Breast epithelium (tissue), 4 donors: ENCODE measurements around the gene OSTC. TPM values are rescaled to one million over a fixed set of nuclear protein-coding genes. Genes with fewer than 3 reads are reported as not detected.

Experiments
- DNase-seq, 2 donors: peaks; one replicate each; pipeline ENCODE4 v3.0.0-alpha.2; 2019; ENCODE audit warnings: low spot score in 2 of 2
- H3K27ac ChIP-seq, 2 donors: fragments of 200-600 bp; sonication (generic) in 1 of 2; one replicate each; pipeline ENCODE4 v1.5.1; 2016 to 2019; ENCODE audit warnings: mild to moderate bottlenecking in 1 of 2
- H3K27me3 ChIP-seq, 2 donors: fragments of 200-600 bp; sonication (generic) in 1 of 2; one replicate each; pipeline versions ENCODE4 v1.5.1 to v1.6.0; 2017 to 2019; ENCODE audit warnings: control low read depth in 1 of 2, mild to moderate bottlenecking in 1 of 2
- H3K36me3 ChIP-seq: fragments of 200-600 bp; one replicate; pipeline ENCODE4 v1.5.1; 2019
- H3K4me1 ChIP-seq, 2 donors: fragments of 200-600 bp; sonication (generic); one replicate each; pipeline ENCODE4 v1.5.1; 2016 to 2019; ENCODE audit warnings: control low read depth in 1 of 2
- H3K4me3 ChIP-seq, 3 donors: fragments of 200-600 bp; sonication (generic); 1 replicate in 2 of 3; 2 replicates in 1 of 3; pipeline ENCODE4 v1.5.1; 2016 to 2019; ENCODE audit warnings: mild to moderate bottlenecking in 3 of 3, moderate library complexity in 2 of 3
- H3K9me3 ChIP-seq, 2 donors: fragments of 200-600 bp; sonication (generic) in 1 of 2; one replicate each; pipeline ENCODE4 v1.5.1; 2016 to 2019; ENCODE audit warnings: control low read depth in 1 of 2
- POLR2A ChIP-seq: fragments of 450-650 bp; IDR thresholded peaks from one replicate; pipeline ENCODE4 v1.6.1; 2016; ENCODE audit warnings: antibody characterized with exemption, mild to moderate bottlenecking, moderate library complexity
- POLR2AphosphoS5 ChIP-seq, 3 donors: sonication (generic); formaldehyde crosslinking; IDR thresholded peaks; one replicate each; pipeline ENCODE4 v1.6.1; 2017; ENCODE audit warnings: antibody characterized with exemption in 3 of 3
- intact Hi-C: fragments of 100-400 bp; cut with DNase I; formaldehyde crosslinking; loops from one replicate; pipeline ENCODE4 v1.15.1; 2023; ENCODE audit warnings: low total_unique reads
- total RNA-seq, 3 donors: library from RNA; depleted of rRNA; stranded (reverse); fragments of >200 nt; gene quantifications; one replicate each; pipeline ENCODE4 v1.1.0, GENCODE V29; 2016
- TF ChIP-seq, protein P1 (sequence below), 3 donors: fragments of 450-650 bp; IDR thresholded peaks; one replicate each; pipeline ENCODE4 v1.5.1; 2016 to 2017; ENCODE audit warnings: antibody characterized with exemption in 3 of 3, mild to moderate bottlenecking in 3 of 3, moderate library complexity in 3 of 3

The OSTC gene
- total RNA-seq, 3 donors from 2014 or later = 53.4 to 84.6 (median 63.1) TPM

DNA sequence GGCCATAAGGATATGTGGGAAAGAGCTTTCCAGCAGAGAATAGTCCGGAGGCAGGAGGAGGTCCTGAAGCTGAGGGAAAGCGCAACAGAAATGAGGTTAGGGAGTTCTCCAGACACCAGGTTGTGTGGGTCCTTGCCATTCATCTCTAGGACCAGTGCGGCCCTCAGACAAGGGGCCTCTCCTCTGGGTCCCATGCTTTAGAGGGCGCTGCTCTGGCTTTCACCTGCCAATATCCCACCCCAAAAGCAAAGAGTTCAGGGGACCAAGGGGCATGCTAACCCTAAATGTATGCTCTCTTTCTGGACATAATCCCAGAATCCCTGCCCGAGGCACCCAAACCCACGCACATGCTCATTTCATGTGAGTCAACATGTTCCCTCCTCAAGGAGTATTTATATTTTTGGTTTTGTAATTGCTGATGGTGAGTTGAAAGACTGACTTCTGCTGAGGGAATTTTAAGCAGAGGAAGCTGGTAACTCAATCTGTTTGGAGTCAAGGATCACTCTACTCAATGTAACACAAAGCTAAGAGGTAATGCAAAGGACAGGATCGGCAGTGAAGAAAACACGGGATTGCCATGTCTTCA, 15.2 kb upstream of the OSTC start:
- intact Hi-C loops = no loop called here
- Histone ChIP-seq H3K27me3 (no peaks in the 10 kb centered on the region), H3K4me3 (no peak overlapping the region), H3K9me3 (no peaks in the 10 kb centered on the region), H3K4me1 (no peaks in the 10 kb centered on the region), H3K27ac (no peak overlapping the region), H3K36me3 (no peaks in the 10 kb centered on the region)
- DNase-seq = no peak
- no peak for TF ChIP-seq POLR2AphosphoS5 (IDR thresholded peaks at IDR 0.05)
- no peak for TF ChIP-seq POLR2A
- TF ChIP-seq, protein P1, sequence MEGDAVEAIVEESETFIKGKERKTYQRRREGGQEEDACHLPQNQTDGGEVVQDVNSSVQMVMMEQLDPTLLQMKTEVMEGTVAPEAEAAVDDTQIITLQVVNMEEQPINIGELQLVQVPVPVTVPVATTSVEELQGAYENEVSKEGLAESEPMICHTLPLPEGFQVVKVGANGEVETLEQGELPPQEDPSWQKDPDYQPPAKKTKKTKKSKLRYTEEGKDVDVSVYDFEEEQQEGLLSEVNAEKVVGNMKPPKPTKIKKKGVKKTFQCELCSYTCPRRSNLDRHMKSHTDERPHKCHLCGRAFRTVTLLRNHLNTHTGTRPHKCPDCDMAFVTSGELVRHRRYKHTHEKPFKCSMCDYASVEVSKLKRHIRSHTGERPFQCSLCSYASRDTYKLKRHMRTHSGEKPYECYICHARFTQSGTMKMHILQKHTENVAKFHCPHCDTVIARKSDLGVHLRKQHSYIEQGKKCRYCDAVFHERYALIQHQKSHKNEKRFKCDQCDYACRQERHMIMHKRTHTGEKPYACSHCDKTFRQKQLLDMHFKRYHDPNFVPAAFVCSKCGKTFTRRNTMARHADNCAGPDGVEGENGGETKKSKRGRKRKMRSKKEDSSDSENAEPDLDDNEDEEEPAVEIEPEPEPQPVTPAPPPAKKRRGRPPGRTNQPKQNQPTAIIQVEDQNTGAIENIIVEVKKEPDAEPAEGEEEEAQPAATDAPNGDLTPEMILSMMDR (IDR thresholded peaks at IDR 0.05) = no peak

DNA sequence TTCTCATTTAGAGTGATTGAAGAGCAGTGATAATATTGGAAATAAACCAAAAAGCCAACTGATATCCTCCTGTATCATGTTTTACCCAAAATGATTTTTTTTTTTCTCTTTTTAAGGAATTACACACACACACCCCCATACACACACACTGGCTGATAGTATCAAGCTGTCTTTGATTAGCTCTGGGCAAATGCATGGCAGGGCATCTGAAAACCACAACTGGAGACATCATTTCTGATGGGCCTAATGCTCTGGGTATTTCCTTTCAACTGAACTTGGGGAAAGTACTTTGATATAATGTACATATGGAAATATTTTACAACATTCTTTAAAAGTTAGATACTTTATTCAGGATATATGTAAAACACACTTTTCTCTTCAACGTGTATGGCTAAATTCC, 14.2 kb upstream of the OSTC start:
- DNase-seq = no peak
- Histone ChIP-seq H3K4me3 (no peak overlapping the region), H3K36me3 (no peaks in the 10 kb centered on the region), H3K27ac (no peak overlapping the region), H3K27me3 (no peaks in the 10 kb centered on the region), H3K4me1 (no peaks in the 10 kb centered on the region), H3K9me3 (no peaks in the 10 kb centered on the region)
- TF ChIP-seq POLR2AphosphoS5 (IDR thresholded peaks at IDR 0.05) (no peak), POLR2A (no peak)
- TF ChIP-seq, protein P1 (IDR thresholded peaks at IDR 0.05) = no peak
- intact Hi-C loops = no loop called here

DNA sequence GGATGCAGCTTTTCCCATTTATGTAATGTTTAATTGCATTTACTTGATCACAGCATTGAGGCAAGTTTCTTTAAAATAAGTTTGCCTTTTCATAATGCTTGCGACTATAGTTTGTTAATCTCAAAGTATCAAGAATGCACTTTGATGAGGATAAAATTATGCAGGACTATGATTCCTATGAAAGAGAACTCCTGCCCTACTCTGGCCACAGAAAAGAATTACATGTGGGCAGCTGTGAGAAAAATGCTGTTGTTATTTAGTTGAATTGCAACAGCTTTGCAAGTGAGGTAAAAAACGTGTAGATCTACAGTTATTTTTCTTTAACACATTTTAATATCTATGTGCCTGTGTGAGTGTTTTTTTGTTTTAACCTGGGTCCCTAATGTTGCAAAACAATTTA, 12.5 kb upstream of the OSTC start:
- Histone ChIP-seq H3K27me3 (no peaks in the 10 kb centered on the region), H3K4me1 (no peaks in the 10 kb centered on the region), H3K27ac (no peak overlapping the region), H3K9me3 (no peaks in the 10 kb centered on the region), H3K4me3 (no peak overlapping the region), H3K36me3 (no peaks in the 10 kb centered on the region)
- intact Hi-C loops = no loop called here
- no peak for DNase-seq
- TF ChIP-seq, protein P1 (IDR thresholded peaks at IDR 0.05) = no peak
- TF ChIP-seq POLR2A (no peak), POLR2AphosphoS5 (IDR thresholded peaks at IDR 0.05) (no peak)

DNA sequence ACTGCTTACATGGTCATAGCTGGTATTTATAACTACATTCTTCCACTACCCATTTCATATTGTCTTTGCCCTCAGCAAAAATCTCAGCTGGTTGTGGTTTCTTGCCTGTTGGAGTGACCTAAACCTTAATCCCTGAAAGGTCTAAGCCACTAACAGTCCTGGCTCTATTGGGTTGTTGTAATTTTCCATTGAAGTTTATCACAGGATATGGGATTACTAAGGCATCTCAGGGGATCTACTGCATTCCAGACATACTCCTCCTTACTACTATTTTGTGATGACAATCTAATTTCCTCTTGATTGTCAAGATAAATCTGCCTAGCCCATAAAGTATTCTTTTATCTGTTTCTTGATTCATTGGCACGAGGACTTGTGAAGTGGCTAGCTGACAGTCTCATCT, 6.2 kb upstream of the OSTC start:
- Histone ChIP-seq H3K9me3 (no peaks in the 10 kb centered on the region), H3K36me3 (no peaks in the 10 kb centered on the region), H3K27me3 (no peaks in the 10 kb centered on the region), H3K27ac (no peak overlapping the region), H3K4me1 (no peaks in the 10 kb centered on the region), H3K4me3 (no peak overlapping the region)
- TF ChIP-seq POLR2A (no peak), POLR2AphosphoS5 (IDR thresholded peaks at IDR 0.05) (no peak)
- TF ChIP-seq, protein P1 (IDR thresholded peaks at IDR 0.05) = no peak
- intact Hi-C loops = no loop called here
- no peak for DNase-seq

DNA sequence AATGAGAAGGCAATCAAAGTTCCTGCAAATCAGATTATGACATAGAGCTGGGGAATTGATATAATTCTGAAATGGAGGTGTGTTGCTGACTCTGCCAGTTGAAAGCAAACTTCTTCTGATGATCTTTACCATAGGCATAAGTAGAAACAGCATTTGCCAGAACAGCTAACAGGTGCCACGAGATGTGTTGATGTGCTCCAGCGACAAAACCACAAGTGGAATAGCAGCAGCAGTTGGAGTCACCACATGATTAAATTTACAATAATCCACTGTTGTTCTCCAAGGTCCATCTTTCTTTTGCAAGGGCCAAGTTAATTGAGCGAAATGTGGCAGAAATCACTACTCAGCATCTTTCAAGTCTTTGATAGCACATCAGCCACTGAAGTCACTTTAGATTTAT, 3.7 kb upstream of the OSTC start:
- TF ChIP-seq POLR2A = no peak
- TF ChIP-seq, protein P1 (IDR thresholded peaks at IDR 0.05) = no peak
- no peak for TF ChIP-seq POLR2AphosphoS5 (IDR thresholded peaks at IDR 0.05)
- Histone ChIP-seq H3K9me3 (no peaks in the 10 kb centered on the region), H3K27ac (no peak overlapping the region), H3K27me3 (no peaks in the 10 kb centered on the region), H3K4me1 (no peaks in the 10 kb centered on the region), H3K4me3 (no peak overlapping the region), H3K36me3 (no peaks in the 10 kb centered on the region)
- no peak for DNase-seq
- intact Hi-C loops = no loop called here
